DMS 273 treated with DMSO at 0.1 percent for 48 hours (cell line): Measurements from ENCODE around the gene MYH14.

Source experiments
- DNase-seq: peaks from one replicate; lab custom pipeline; 2025; lab: John Stamatoyannopoulos, UW

The MYH14 gene

GRCh38 chr19:50292216-50292827, 88.9 kb downstream of the MYH14 start:
- no peak for DNase-seq

DNA sequence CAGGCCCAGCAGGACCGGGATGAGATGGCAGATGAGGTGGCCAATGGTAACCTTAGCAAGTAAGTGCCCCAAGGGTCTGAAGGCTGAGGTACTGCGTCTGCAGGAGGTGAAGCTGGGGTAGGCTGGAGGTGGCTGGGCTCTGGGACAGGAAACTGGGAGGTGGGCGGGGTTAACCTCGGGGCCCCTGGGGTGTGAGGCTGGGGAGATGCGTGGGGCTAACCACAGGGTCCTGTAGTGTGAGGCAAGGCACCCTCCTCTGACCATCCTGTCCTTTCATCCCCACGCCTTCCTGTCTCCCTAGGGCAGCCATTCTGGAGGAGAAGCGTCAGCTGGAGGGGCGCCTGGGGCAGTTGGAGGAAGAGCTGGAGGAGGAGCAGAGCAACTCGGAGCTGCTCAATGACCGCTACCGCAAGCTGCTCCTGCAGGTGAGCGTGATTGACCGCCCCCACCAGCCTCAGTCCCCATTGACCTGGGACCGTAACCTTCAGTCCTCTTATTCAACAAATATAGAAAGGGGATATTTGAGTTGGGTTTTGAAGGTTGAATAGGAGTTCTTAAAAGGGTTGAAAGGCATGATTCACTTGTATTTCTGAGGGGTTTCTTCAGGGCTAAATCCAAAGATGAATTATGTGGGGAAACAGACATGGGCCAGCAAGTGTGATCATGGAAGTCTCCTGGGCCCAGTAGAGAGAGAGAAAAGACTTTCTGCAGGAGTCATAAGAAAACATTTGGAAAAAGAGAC, 90.0 kb downstream of the MYH14 start:
- no peak for DNase-seq

DNA sequence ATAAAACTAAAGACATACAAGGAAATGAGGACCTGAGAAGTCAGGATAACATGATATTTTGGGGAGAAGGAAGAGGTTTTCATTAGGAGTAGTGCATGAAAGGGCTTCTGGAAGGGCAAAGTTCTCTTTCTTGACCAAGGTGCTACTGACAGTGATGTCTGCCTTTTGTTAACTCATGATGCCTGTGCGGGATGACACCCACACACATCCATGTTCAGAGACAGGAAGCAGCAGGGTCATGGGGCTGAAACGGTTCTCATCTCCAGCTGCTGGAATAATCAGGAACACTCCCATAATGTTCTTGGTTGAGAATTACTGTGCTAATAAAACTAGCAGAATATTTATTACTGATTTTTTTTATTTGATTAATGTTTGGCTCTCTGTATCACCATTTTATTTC, 96.6 kb downstream of the MYH14 start:
- DNase-seq = no peak

GRCh38 chr19:50300814-50301606, 97.6 kb downstream of the MYH14 start:
- DNase-seq = no peak

DNA sequence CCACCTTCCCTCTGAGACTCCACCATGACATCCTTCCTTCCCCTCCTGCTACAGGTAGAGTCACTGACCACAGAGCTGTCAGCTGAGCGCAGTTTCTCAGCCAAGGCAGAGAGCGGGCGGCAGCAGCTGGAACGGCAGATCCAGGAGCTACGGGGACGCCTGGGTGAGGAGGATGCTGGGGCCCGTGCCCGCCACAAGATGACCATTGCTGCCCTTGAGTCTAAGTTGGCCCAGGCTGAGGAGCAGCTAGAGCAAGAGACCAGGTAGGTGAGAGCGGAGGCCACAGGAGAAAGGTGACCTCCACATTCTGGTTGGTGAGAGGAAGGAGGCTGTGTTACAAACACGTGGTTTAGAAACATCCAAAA, 98.2 kb downstream of the MYH14 start:
- no peak for DNase-seq

DNA sequence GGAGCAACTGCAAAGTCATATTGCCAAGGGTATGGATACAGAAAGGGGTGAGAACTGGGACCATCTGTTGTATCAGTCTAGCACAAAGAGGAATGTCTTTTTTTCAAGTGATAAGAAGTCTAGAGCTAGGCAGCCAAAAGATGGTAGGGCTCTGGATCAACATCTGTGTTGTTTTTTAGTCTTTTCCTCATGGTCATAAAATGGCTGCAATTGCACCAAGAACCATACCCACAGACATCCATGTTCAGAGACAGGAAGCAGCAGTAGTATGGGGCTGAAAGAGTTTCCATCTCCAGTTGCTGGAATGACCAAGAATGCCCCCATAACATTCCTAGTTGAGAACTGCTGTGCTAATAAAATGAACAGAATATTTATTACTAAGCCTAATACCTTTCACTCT, 100.1 kb downstream of the MYH14 start:
- DNase-seq = no peak

DNA sequence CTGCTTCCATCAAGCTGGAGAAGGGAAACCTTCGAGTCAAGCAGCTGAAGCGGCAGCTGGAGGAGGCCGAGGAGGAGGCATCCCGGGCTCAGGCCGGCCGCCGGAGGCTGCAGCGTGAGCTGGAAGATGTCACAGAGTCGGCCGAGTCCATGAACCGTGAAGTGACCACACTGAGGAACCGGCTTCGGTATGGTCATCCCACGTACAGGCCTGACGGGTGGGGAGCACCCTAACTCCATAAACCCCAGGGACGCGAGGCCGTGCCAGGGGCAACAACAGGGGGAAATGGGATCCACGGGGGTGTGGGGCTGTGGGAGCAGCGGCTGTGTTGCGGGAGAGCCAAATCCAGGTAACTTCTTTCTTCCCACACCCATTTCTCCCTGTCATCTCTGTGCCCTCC, 105.6 kb downstream of the MYH14 start:
- no peak for DNase-seq

DNA sequence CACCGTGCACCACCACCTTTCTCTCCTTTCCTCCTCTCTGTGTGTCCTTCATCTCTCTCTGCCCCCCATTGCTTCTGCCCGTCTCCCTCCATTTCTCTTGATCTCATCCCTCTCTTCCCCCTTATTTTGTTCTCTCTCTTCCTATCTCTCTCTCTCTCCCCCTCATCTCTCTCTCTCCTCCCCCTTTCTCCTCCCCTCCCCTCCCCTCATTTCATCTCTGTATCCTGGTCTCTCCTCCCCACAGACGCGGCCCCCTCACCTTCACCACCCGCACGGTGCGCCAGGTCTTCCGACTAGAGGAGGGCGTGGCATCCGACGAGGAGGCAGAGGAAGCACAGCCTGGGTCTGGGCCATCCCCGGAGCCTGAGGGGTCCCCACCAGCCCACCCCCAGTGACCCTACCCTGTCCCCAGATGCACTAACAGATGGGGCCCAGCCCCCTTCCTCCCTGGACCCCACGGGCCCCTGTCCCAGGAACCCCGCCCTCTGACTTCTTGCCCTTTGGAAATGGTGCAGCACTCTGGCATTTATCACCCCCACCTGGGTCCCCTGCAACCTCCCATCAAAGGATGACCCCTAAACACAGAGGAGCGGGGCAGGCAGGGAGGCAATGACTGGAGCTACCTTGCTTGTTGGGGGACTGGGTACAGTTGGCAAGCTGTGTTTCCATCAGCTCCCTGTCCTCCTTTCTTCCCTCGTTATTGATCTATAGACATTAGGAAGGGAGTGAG, 106.1 kb downstream of the MYH14 start:
- no peak for DNase-seq

DNA sequence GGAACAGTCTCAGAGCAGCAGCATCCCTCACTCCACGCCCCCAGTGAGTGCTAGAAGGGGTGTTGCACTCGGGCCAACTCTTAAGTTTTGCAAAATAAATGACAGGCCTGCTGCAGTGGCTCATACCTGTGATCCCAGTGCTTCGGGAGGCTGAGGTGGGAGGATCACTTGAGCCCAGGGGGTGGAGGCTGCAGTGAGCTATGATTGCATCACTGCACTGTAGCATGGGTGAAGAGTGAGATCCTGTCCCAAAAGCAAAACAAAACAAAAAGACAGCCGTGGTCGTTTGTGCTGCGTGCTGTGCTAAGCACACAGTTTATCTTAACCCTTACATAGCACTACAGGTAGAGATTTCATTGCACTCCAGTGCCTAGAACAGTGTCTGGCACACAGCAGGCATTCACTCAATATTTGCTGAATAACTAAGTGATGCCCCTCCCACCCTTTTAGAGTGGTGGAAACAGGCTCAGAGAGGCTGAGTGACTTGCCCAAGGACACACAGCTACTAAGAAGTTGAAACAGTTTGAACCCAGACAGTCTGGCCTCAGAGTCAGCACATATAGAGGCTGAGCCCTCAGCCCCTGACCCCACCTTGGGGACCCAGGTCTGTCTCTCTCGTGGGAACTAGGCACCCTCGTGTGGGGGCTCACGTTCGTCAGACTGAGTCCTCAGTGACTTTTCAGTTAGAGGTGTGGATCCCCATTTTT, 107.5 kb downstream of the MYH14 start:
- no peak for DNase-seq

- DNase-seq = no peak
Observed at GRCh38 chr19:50311723-50312635, 108.6 kb downstream of the MYH14 start.

- DNase-seq = no peak
Observed at GRCh38 chr19:50312967-50313811, 109.8 kb downstream of the MYH14 start.

DNA sequence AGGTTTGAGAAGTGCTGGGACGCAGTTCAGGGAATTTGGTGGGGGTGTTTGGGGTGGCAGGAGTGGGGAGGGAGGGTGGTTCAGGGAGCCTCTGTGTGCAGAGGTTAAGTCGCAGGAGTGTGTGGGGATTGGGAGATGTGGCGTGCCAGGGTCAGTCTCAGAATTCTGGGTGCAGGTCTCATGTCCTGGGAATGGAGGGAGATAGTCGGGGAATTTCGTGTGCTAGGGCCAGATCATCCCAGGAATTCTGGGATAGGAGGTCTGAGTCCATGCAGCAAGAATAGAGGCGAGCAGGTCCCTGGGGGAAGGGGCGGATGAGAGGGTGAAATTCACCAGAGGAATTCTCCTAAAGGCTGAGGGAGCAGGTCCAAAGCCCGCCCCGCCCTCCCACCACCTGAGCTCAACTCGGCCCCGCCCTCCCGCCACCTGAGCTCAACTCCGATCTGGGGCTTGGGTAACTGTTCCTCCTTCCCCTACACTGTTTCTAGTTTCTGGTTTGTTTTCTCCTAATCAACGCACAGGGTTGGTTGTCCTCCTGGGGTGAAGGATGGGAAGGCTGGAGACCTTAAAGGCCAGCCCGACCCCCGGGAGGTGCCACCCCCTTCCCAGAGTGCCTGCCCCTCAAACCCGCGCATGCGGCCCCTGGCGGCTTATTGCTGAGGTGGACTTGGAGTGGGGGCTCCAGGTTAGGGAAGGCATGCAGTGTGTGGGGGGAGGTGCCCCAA, 110.6 kb downstream of the MYH14 start:
- no peak for DNase-seq

- no peak for DNase-seq
Observed at GRCh38 chr19:50314724-50315708, 111.6 kb downstream of the MYH14 start.

GRCh38 chr19:50315773-50316448, 112.5 kb downstream of the MYH14 start:
- no peak for DNase-seq

DNA sequence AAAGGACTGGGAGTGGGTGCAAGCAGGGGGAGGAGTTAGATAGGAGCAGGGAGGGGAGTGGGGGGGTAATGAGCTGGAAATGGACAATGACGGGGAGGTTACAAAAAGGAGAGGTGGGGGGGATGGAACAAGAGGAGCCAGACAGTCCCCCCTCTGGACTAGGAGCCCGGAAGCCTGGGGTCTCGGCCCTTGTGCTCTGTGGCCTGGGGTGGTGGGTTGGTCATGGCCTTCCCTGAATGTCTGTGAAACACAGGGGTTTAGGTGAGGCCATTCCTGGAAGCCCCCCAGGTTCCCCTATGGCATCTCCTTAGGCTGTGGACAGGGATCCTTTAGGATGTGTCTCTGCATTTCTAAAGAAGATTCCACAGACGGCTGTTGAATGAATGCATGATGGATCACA, 113.7 kb downstream of the MYH14 start:
- no peak for DNase-seq

DNA sequence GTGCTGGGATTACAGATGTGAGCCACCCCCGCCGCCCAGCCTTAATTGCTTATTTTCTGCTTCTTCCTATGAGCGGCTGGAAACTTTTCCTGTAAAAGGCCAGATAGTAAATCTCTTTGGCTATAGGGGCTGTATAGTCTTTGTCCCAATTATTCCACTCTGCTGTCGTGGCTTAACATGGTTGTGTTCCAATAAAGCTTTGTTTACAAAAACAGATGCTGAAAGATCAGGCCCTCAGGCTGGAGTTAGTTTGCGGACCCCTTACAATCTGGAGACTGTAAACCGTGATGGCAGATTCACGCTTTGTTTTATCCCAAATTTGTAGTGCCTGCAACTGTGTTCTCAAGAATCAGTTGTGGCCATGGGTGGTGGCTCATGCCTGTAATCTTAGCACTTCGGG, 115.0 kb downstream of the MYH14 start:
- no peak for DNase-seq

- DNase-seq = no peak
Observed at GRCh38 chr19:50319156-50319555, 115.7 kb downstream of the MYH14 start.
